PC-9 (cell line): Measurements from ENCODE around the gene H3-3A.

ENCODE experiments used
- CTCF ChIP-seq: fragments of 200-600 bp; sonication (generic); conservative IDR thresholded peaks from 2 replicates; pipeline ENCODE4 v1.6.1; 2017; ENCODE audit warnings: mixed run types, antibody characterized with exemption, mild to moderate bottlenecking, moderate library complexity
- EZH2 ChIP-seq: fragments of 200-600 bp; sonication (generic); IDR thresholded peaks from 2 replicates; pipeline ENCODE4 v1.8.0; 2017; ENCODE audit warnings: antibody characterized with exemption, low read depth

GRCh38 chr1:226038661-226039060, 23.9 kb upstream of the H3-3A start:
- TF ChIP-seq CTCF (no peak), EZH2 (no peak)
